GM23338 (cell line): ENCODE data around the gene EP400. TPM values are rescaled to one million over a fixed set of nuclear protein-coding genes. Genes with fewer than 3 reads are reported as not detected.
"Not testable (repeated sequence)": the region's sequence is repeated elsewhere in the genome, so short reads cannot be mapped to it uniquely, and the experiment has no call there.

Source experiments
- ATAC-seq: fragments of 200-7000 bp; cut with Tn5 transposase; 3 replicates; pipeline ENCODE4 v1.9.1; 2020
- DNase-seq: peaks from one replicate; pipeline ENCODE4 v3.0.0-alpha.2; 2015; ENCODE audit warnings: low spot score
- H2AFZ ChIP-seq: fragments of 200-600 bp; sonication (generic); 2 replicates; pipeline ENCODE4 v1.8.0; 2016; ENCODE audit warnings: antibody characterized with exemption, mild to moderate bottlenecking, moderate library complexity
- H3F3A ChIP-seq: fragments of 200-600 bp; sonication (generic); replicated peaks from 2 replicates; pipeline ENCODE4 v1.8.0; 2017; ENCODE audit warnings: antibody characterized with exemption, mixed run types, low read depth
- H3K27ac ChIP-seq: fragments of 200-600 bp; sonication (generic); 2 replicates; pipeline ENCODE4 v1.6.1; 2016; ENCODE audit warnings: low read depth
- H3K27me3 ChIP-seq: fragments of 200-600 bp; sonication (generic); 2 replicates; pipeline ENCODE4 v1.8.0; 2016; ENCODE audit warnings: mild to moderate bottlenecking, mixed run types, moderate library complexity; ENCODE audit not compliant: insufficient read depth
- H3K36me3 ChIP-seq: fragments of 200-600 bp; sonication (generic); 2 replicates; pipeline ENCODE4 v1.8.0; 2016; ENCODE audit warnings: mild to moderate bottlenecking; ENCODE audit not compliant: insufficient read depth
- H3K4me1 ChIP-seq: fragments of 200-600 bp; sonication (generic); 2 replicates; pipeline ENCODE4 v1.8.0; 2016; ENCODE audit warnings: mild to moderate bottlenecking, moderate library complexity; ENCODE audit not compliant: insufficient read depth
- H3K4me2 ChIP-seq: fragments of 200-600 bp; sonication (generic); 2 replicates; pipeline ENCODE4 v1.7.1; 2017; ENCODE audit warnings: mixed run types
- H3K4me3 ChIP-seq: fragments of 200-600 bp; sonication (generic); 2 replicates; pipeline ENCODE4 v1.6.1; 2016; ENCODE audit warnings: mixed run types
- H3K79me2 ChIP-seq: fragments of 200-600 bp; sonication (generic); replicated peaks from 2 replicates; pipeline ENCODE4 v1.8.0; 2017; ENCODE audit warnings: mild to moderate bottlenecking; ENCODE audit not compliant: insufficient read depth
- H3K9me2 ChIP-seq: fragments of 200-600 bp; sonication (generic); 2 replicates; pipeline ENCODE4 v1.8.0; 2017; ENCODE audit not compliant: insufficient read depth
- H4K20me1 ChIP-seq: fragments of 200-600 bp; sonication (generic); replicated peaks from 2 replicates; pipeline ENCODE4 v1.8.0; 2017; ENCODE audit warnings: mild to moderate bottlenecking; ENCODE audit not compliant: insufficient read depth
- H3K27ac Mint-ChIP-seq: 2 replicates; pipeline ENCODE4 v1.8.0; 2020; ENCODE audit warnings: inconsistent platforms, mild to moderate bottlenecking, moderate library complexity, mixed read lengths
- H3K27me3 Mint-ChIP-seq: 3 replicates; pipeline ENCODE4 v1.8.0; 2022; ENCODE audit warnings: low read depth, mild to moderate bottlenecking, moderate library complexity, mixed read lengths, inconsistent platforms; ENCODE audit not compliant: insufficient read depth, poor library complexity
- H3K36me3 Mint-ChIP-seq: 3 replicates; pipeline ENCODE4 v1.8.0; 2021; ENCODE audit warnings: low read depth, mild to moderate bottlenecking, inconsistent platforms, moderate library complexity, mixed read lengths
- H3K4me1 Mint-ChIP-seq: 3 replicates; pipeline ENCODE4 v1.8.0; 2020; ENCODE audit warnings: mild to moderate bottlenecking, inconsistent platforms, mixed read lengths
- H3K4me3 Mint-ChIP-seq: 3 replicates; pipeline ENCODE4 v1.8.0; 2021; ENCODE audit warnings: moderate library complexity, mild to moderate bottlenecking, inconsistent platforms, mixed read lengths
- H3K9me3 Mint-ChIP-seq: 3 replicates; pipeline ENCODE4 v1.8.0; 2020; ENCODE audit warnings: moderate library complexity, mild to moderate bottlenecking, inconsistent platforms, mixed read lengths
- CREB1 ChIP-seq: fragments of 250-450 bp; sonication (Bioruptor Pico); IDR thresholded peaks from 2 replicates; pipeline ENCODE4 v1.5.0; 2020; ENCODE audit warnings: low read depth, mild to moderate bottlenecking, moderate library complexity
- CTCF ChIP-seq, 2 experiments: fragments of 200-600 bp in 1 of 2; sonication (generic) in 1 of 2; conservative IDR thresholded peaks; 2 replicates each; pipeline versions ENCODE4 v1.5.1 to v1.6.1; 2016 to 2017; ENCODE audit warnings: antibody characterized with exemption in 2 of 2, low read depth in 2 of 2, mild to moderate bottlenecking in 2 of 2, moderate library complexity in 1 of 2
- ETS1 ChIP-seq: IDR thresholded peaks from 2 replicates; pipeline ENCODE4 v1.6.1; 2016; ENCODE audit warnings: antibody characterized with exemption
- EZH2phosphoT487 ChIP-seq: fragments of 200-600 bp; sonication (generic); IDR thresholded peaks from one replicate; pipeline ENCODE4 v1.8.1; 2018; ENCODE audit warnings: antibody characterized with exemption; ENCODE audit not compliant: unreplicated experiment
- JUNB ChIP-seq: IDR thresholded peaks from one replicate; pipeline ENCODE4 v1.6.1; 2016; ENCODE audit warnings: antibody characterized with exemption; ENCODE audit not compliant: unreplicated experiment
- NANOG ChIP-seq: IDR thresholded peaks from 2 replicates; pipeline ENCODE4 v1.6.1; 2016; ENCODE audit warnings: antibody characterized with exemption, borderline replicate concordance
- REST ChIP-seq: IDR thresholded peaks from one replicate; pipeline ENCODE4 v1.6.1; 2018; ENCODE audit warnings: antibody characterized with exemption; ENCODE audit not compliant: unreplicated experiment
- STAT1 ChIP-seq: IDR thresholded peaks from one replicate; pipeline ENCODE4 v1.6.1; 2016; ENCODE audit warnings: antibody characterized with exemption; ENCODE audit not compliant: unreplicated experiment
- ZNF114 ChIP-seq: fragments of 250-450 bp; sonication (Bioruptor Pico); IDR thresholded peaks from 2 replicates; pipeline ENCODE4 v1.5.0; 2020; ENCODE audit warnings: mild to moderate bottlenecking, moderate library complexity
- ZNF462 ChIP-seq: fragments of 250-450 bp; sonication (Bioruptor Pico); IDR thresholded peaks from 2 replicates; pipeline ENCODE4 v1.5.0; 2020; ENCODE audit warnings: mild to moderate bottlenecking, moderate library complexity
- polyA plus RNA-seq: library from polyadenylated mRNA; unstranded; fragments of >200 nt; fragmentation: Nextera tagmentation; extraction: Ambion mirVana; gene quantifications from 2 replicates; pipeline ENCODE4 v1.2.1, GENCODE V29; 2016
- total RNA-seq: library from RNA; depleted of rRNA; stranded (reverse); fragments of >200 nt; shearing (Covaris generic); gene quantifications from 2 replicates; pipeline ENCODE4 v1.2.3, GENCODE V29; 2014

Gene EP400
- total and polyA plus RNA-seq, 2 experiments from 2014 or later = 26.3 to 57.2 TPM

GRCh38 chr12:131954460-131954859, 4.7 kb downstream of the EP400 start:
- H3K9me3 Mint-ChIP-seq, H3K27ac ChIP-seq, H3K36me3 Mint-ChIP-seq, ATAC-seq, DNase-seq, H3K27me3 Mint-ChIP-seq, H3K9me2 ChIP-seq, H3K4me3 ChIP-seq, H3K4me2 ChIP-seq, H2AFZ ChIP-seq, H3K4me1 Mint-ChIP-seq, H3K27ac Mint-ChIP-seq, H3F3A ChIP-seq, H3K36me3 ChIP-seq, H3K27me3 ChIP-seq, H3K4me3 Mint-ChIP-seq, H3K4me1 ChIP-seq: not testable (repeated sequence)
- H4K20me1 ChIP-seq = peaks cover 41% of the 10 kb centered on the region
- H3K79me2 ChIP-seq = peaks cover 91% of the 10 kb centered on the region

GRCh38 chr12:131959116-131959515, 9.4 kb downstream of the EP400 start:
- no peak overlapping the region for H3K4me2 ChIP-seq
- H3K36me3 Mint-ChIP-seq = peaks cover 13% of the 10 kb centered on the region
- H3K4me1 Mint-ChIP-seq = peaks cover 6% of the 10 kb centered on the region
- H3K9me3 Mint-ChIP-seq = no peaks in the 10 kb centered on the region
- no peaks in the 10 kb centered on the region for H3K4me1 ChIP-seq
- H3K79me2 ChIP-seq = peaks cover 87% of the 10 kb centered on the region
- DNase-seq = no peak
- H3F3A ChIP-seq = 0 out of 2 replicates have a peak, but pooled peaks cover 3% of the 10 kb centered on the region
- H3K4me3 ChIP-seq = no peak overlapping the region
- H3K36me3 ChIP-seq = peaks cover 5% of the 10 kb centered on the region; the same call in 1 of the 2 replicates
- H3K27ac Mint-ChIP-seq = peak overlapping the region; percentile 51; the same call in 1 of the 2 replicates
- peaks cover 46% of the 10 kb centered on the region for H4K20me1 ChIP-seq
- H3K9me2 ChIP-seq = no peaks in the 10 kb centered on the region
- H3K27me3 Mint-ChIP-seq = peaks cover 2% of the 10 kb centered on the region
- no peak overlapping the region for H3K27ac ChIP-seq
- no peak for ATAC-seq
- H2AFZ ChIP-seq = no peak overlapping the region
- H3K4me3 Mint-ChIP-seq = no peak overlapping the region
- H3K27me3 ChIP-seq = no peaks in the 10 kb centered on the region
- TF ChIP-seq NANOG (no peak), REST (no peak), STAT1 (no peak), CTCF (conservative IDR thresholded peaks at IDR 0.05; ENCODE audit: low read depth in 2 of 2) (no peak), ZNF462 (CRISPR knock-in tag) (no peak), CREB1 (CRISPR knock-in tag) (no peak), ETS1 (no peak), EZH2phosphoT487 (no peak), JUNB (no peak), ZNF114 (CRISPR knock-in tag) (no peak)
